ENCODE results near the gene HIVEP2. TPM values are rescaled to one million over a fixed set of nuclear protein-coding genes. Genes with fewer than 3 reads are reported as not detected.

Gene HIVEP2
- total and polyA plus RNA-seq, 2 of the 4 experiments (the other 2 are of a cell fraction), result 4.3 to 11.3 TPM

DNA sequence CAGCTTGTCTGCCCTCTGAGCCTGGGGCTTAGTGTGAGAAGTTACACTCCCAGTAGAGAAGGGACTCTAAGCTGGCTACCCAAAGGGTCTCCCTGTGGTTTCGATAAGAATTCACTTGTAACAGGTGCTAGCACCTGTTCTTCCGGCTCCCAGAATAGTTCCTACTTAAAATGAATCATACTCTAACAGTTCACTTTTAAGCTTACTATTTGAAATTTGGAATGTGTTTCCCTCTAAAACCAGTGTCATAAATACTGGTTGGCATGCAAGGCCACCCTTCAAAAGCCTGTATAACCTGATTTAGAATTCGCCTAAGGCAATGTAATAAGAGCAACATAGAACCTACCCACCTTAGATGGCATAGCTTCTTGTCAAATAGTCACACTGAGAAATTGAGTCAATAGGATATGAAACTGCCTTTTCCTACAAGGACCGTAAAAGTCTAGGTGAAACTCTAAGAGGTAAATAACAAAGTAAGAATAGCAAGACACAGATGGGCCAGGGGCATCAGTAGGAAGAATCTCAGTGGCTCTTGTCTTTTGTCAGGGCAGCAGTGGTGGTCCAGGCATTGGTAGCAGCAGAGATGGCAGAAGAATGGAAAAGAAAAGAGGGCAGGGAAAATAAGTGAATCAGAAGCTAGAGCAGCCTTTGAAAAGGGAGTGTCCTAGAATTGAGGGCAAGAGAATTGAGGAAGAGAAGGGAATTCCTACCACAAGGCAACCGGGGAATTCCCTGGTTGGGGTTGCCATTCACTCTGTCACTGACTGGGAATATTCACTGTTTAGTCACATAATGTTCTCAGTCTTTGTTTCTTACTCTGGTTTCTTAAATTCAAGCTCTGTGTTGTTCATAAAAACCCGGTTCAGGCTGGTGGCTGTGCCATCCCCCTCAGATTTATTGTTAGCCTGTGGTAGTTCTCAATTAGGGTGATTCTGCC is 91.5 kb downstream of the HIVEP2 start:
- H3K9me3 ChIP-seq (ENCODE audit: control insufficient read depth, insufficient read depth, low read length), result no peaks in the 10 kb centered on the region
- H3K18ac ChIP-seq (ENCODE audit: low read depth, low read length), result no peak overlapping the region
- no peak overlapping the region for H3K4me3 ChIP-seq (ENCODE audit: insufficient read depth, low read depth, low read length)
- BruUV-seq (replicated peaks), result no TSS peak
- no peak overlapping the region for H4K8ac ChIP-seq (ENCODE audit: low read depth in 2 of 2, low read length in 2 of 2)
- no peak overlapping the region for H2BK20ac ChIP-seq (ENCODE audit: low read depth, low read length)
- no peak overlapping the region for H3K9ac ChIP-seq (ENCODE audit: low read depth, low read length)
- peaks cover 8% of the 10 kb centered on the region for H3K4me1 ChIP-seq (ENCODE audit: control insufficient read depth, insufficient read depth, low read length)
- H3K9me1 ChIP-seq (ENCODE audit: insufficient read depth, low read length), result no peaks in the 10 kb centered on the region
- H2BK120ac ChIP-seq (ENCODE audit: low read depth, low read length), result no peak overlapping the region
- no peak overlapping the region for H3K27ac ChIP-seq (ENCODE audit: insufficient read depth, low read length)
- no CpG with 5 or more reads among the region's 6 CpGs for WGBS, 2 experiments (ENCODE audit: extremely low coverage in 2 of 2, insufficient read length in 1 of 2)
- no peaks in the 10 kb centered on the region for H3K27me3 ChIP-seq (ENCODE audit: control insufficient read depth, insufficient read depth, low read length)
- no peak overlapping the region for H2AFZ ChIP-seq (replicated peaks; ENCODE audit: low read length, poor library complexity)
- H2AK5ac ChIP-seq (ENCODE audit: low read depth, low read length), result no peak overlapping the region
- intact Hi-C loops (cut with micrococcal nuclease) (no loop called here), dilution Hi-C loops (cut with HindIII; ENCODE audit: low sequenced_read_pairs, unreplicated experiment) (no loop called here), in situ Hi-C loops (cut with MboI; ENCODE audit: low sequenced_read_pairs) (no loop called here)
- no peak overlapping the region for H3K4me2 ChIP-seq (ENCODE audit: low read depth, low read length)
- H3K4ac ChIP-seq (ENCODE audit: low read depth, low read length), result no peak overlapping the region
- ATAC-seq (ENCODE audit: low read depth) (no peak), DNase-seq (peak; percentile 44)
- H2BK15ac ChIP-seq (ENCODE audit: low read depth, low read length), result no peak overlapping the region
- no peak overlapping the region; the same call in 1 of the 2 replicates for H4K5ac ChIP-seq (ENCODE audit: low read depth, low read length)
- H3K23ac ChIP-seq (ENCODE audit: low read depth, low read length), result no peak overlapping the region
- peaks cover 21 to 64% of the 10 kb centered on the region in 2 experiments for H3K79me1 ChIP-seq (ENCODE audit: low read depth in 1 of 2, low read length in 2 of 2)
- H2AK9ac ChIP-seq (replicated peaks; ENCODE audit: low read depth, low read length, poor library complexity), result no peak overlapping the region
- no peak overlapping the region for H3K56ac ChIP-seq (ENCODE audit: extremely low read depth, insufficient read depth, low read length)
- no peaks in the 10 kb centered on the region; the same call in 1 of the 2 replicates for H3K36me3 ChIP-seq (ENCODE audit: control insufficient read depth, insufficient read depth, low read length)
- peak overlapping the region; percentile 5; the same call in 1 of the 2 replicates for H3K14ac ChIP-seq (replicated peaks; ENCODE audit: low read depth, low read length)
- ChIA-PET CTCF (no interaction called here), POLR2A (ENCODE audit: unreplicated experiment) (no interaction called here)
- H4K20me1 ChIP-seq (ENCODE audit: insufficient read depth, low read length), result no peaks in the 10 kb centered on the region
- no peak overlapping the region for H4K91ac ChIP-seq (ENCODE audit: insufficient read depth, low read depth, low read length)
- no peak overlapping the region for H2BK5ac ChIP-seq (ENCODE audit: low read depth, low read length, poor library complexity, severe bottlenecking)
- TF ChIP-seq RFX5 (IDR thresholded peaks at IDR 0.05; ENCODE audit: low read depth, low read length), result no peak
- TF ChIP-seq RAD21 (IDR thresholded peaks at IDR 0.05; ENCODE audit: low read length), result no peak
- TF ChIP-seq, protein P1, sequence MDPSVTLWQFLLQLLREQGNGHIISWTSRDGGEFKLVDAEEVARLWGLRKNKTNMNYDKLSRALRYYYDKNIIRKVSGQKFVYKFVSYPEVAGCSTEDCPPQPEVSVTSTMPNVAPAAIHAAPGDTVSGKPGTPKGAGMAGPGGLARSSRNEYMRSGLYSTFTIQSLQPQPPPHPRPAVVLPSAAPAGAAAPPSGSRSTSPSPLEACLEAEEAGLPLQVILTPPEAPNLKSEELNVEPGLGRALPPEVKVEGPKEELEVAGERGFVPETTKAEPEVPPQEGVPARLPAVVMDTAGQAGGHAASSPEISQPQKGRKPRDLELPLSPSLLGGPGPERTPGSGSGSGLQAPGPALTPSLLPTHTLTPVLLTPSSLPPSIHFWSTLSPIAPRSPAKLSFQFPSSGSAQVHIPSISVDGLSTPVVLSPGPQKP (IDR thresholded peaks at IDR 0.05; ENCODE audit: borderline replicate concordance, low read depth, low read length), result no peak
- TF ChIP-seq MXI1 (IDR thresholded peaks at IDR 0.05; ENCODE audit: borderline replicate concordance, low read depth, low read length), result no peak
- TF ChIP-seq, protein P2, sequence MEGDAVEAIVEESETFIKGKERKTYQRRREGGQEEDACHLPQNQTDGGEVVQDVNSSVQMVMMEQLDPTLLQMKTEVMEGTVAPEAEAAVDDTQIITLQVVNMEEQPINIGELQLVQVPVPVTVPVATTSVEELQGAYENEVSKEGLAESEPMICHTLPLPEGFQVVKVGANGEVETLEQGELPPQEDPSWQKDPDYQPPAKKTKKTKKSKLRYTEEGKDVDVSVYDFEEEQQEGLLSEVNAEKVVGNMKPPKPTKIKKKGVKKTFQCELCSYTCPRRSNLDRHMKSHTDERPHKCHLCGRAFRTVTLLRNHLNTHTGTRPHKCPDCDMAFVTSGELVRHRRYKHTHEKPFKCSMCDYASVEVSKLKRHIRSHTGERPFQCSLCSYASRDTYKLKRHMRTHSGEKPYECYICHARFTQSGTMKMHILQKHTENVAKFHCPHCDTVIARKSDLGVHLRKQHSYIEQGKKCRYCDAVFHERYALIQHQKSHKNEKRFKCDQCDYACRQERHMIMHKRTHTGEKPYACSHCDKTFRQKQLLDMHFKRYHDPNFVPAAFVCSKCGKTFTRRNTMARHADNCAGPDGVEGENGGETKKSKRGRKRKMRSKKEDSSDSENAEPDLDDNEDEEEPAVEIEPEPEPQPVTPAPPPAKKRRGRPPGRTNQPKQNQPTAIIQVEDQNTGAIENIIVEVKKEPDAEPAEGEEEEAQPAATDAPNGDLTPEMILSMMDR (conservative IDR thresholded peaks at IDR 0.05; ENCODE audit: low read depth, low read length), result no peak
- TF ChIP-seq CHD1 (IDR thresholded peaks at IDR 0.05; ENCODE audit: low read depth, low read length), result no peak
- TF ChIP-seq POLR2A (IDR thresholded peaks at IDR 0.05; ENCODE audit: low read depth, low read length), result no peak
- TF ChIP-seq SMC3 (IDR thresholded peaks at IDR 0.05; ENCODE audit: low read depth, low read length), result no peak
- TF ChIP-seq NFE2L2 (IDR thresholded peaks at IDR 0.05; ENCODE audit: low read depth, low read length), result no peak
- TF ChIP-seq RCOR1 (IDR thresholded peaks at IDR 0.05; ENCODE audit: insufficient replicate concordance, low read length), result no peak
- TF ChIP-seq FOS (IDR thresholded peaks at IDR 0.05; ENCODE audit: low read depth, low read length), result no peak
- TF ChIP-seq BHLHE40 (IDR thresholded peaks at IDR 0.05; ENCODE audit: low read depth, low read length), result no peak
- TF ChIP-seq MAFK (IDR thresholded peaks at IDR 0.05; ENCODE audit: low read depth, low read length), result no peak
- no peak for TF ChIP-seq MAZ (IDR thresholded peaks at IDR 0.05; ENCODE audit: borderline replicate concordance, low read depth, low read length)
- TF ChIP-seq CEBPB (IDR thresholded peaks at IDR 0.05; ENCODE audit: low read depth, low read length), result no peak
